Pancreas (tissue), 10 donors: Measurements from ENCODE around the gene CMIP. TPM values are rescaled to one million over a fixed set of nuclear protein-coding genes. Genes with fewer than 3 reads are reported as not detected.

Experiments
- ATAC-seq, 4 donors: fragments of 200-7000 bp; cut with Tn5 transposase; one replicate each; pipeline versions ENCODE4 v1.8.0 to v1.9.1; 2020; ENCODE audit warnings: mild to moderate bottlenecking in 4 of 4, moderate library complexity in 4 of 4
- DNase-seq, 6 donors: peaks; one replicate each; pipeline ENCODE4 v3.0.0-alpha.2; 2020
- FAIRE-seq: peaks from 2 replicates; lab custom pipeline; 2012; peaks lifted over from hg19 to GRCh38; lab: Jason Lieb, UNC
- H3K27ac ChIP-seq, 4 donors: fragments of 200-600 bp; sonication (generic); 1 replicate in 3 of 4; 2 replicates in 1 of 4; pipeline versions ENCODE4 v1.5.0 to v1.8.0; 2020
- H3K27me3 ChIP-seq, 4 donors: fragments of 200-600 bp; one replicate each; pipeline ENCODE4 v1.8.0; 2021
- H3K36me3 ChIP-seq, 3 donors: fragments of 200-600 bp; sonication (generic) in 1 of 3; one replicate each; pipeline versions ENCODE4 v1.5.0 to v1.8.0; 2020 to 2021
- H3K4me1 ChIP-seq, 3 donors: fragments of 200-600 bp; one replicate each; pipeline ENCODE4 v1.8.0; 2021
- H3K4me3 ChIP-seq, 4 donors: fragments of 200-600 bp; sonication (generic) in 2 of 4; one replicate each; pipeline versions ENCODE4 v1.5.0 to v1.8.0; 2020 to 2021
- H3K9me3 ChIP-seq, 4 donors: fragments of 200-600 bp; one replicate each; pipeline ENCODE4 v1.8.0; 2021
- CTCF ChIP-seq, 4 donors: fragments of 200-600 bp; sonication (generic) in 3 of 4; IDR thresholded peaks; one replicate each; pipeline versions ENCODE4 v1.5.0 to v1.8.0; 2021; ENCODE audit warnings: antibody characterized with exemption in 4 of 4
- WGBS, 2 donors: extraction: QIAGEN DNeasy Blood & Tissue Kit; methylation state at CpG; one replicate each; pipeline ENCODE4 v1.1.7; 2013; 5-methylcytosine and 5-hydroxymethylcytosine counted together
- intact Hi-C, 3 donors: fragments of 100-400 bp; cut with DNase I; formaldehyde crosslinking; loops; one replicate each; pipeline versions ENCODE4 v1.11.1 to v1.14.2; 2022
- polyA plus RNA-seq, 2 donors: library from polyadenylated mRNA; stranded (reverse); fragments of 200-250 nt; gene quantifications; one replicate each; pipeline ENCODE4 v1.2.3, GENCODE V29; 2013
- total RNA-seq, 6 donors: library from RNA; stranded (reverse); fragmentation: NEBNext Ultra II Directional in 4 of 6; extraction: Animal tissue kit (Norgen Biotek cat#: 25700) in 4 of 6; gene quantifications; one replicate each; pipeline versions ENCODE4 v1.2.1 to v1.2.4, GENCODE V29; 2021 to 2023
- donor health status: healthy with polysubstance abuse.
- donor health status: DM: no; HTN: no; CAD: no; lungs with moderate emphysema.
- donor health status: DM: no; HTN: no; CAD: no.
- donor health status: control.
- donor health status: control.
- donor health status: Bipolar disorder and iron deficiency.
- donor health status: DM: yes; HTN: yes; CAD: no.
- donor health status: DM: no; HTN: no; CAD: no.
- donor health status: DM: no; HTN: no; CAD: no.
- donor health status: DM: yes; HTN: yes; CAD: no.

Gene CMIP
- total and polyA plus RNA-seq, 8 donors: 9.7 to 37.0 (median 21.5) TPM

DNA sequence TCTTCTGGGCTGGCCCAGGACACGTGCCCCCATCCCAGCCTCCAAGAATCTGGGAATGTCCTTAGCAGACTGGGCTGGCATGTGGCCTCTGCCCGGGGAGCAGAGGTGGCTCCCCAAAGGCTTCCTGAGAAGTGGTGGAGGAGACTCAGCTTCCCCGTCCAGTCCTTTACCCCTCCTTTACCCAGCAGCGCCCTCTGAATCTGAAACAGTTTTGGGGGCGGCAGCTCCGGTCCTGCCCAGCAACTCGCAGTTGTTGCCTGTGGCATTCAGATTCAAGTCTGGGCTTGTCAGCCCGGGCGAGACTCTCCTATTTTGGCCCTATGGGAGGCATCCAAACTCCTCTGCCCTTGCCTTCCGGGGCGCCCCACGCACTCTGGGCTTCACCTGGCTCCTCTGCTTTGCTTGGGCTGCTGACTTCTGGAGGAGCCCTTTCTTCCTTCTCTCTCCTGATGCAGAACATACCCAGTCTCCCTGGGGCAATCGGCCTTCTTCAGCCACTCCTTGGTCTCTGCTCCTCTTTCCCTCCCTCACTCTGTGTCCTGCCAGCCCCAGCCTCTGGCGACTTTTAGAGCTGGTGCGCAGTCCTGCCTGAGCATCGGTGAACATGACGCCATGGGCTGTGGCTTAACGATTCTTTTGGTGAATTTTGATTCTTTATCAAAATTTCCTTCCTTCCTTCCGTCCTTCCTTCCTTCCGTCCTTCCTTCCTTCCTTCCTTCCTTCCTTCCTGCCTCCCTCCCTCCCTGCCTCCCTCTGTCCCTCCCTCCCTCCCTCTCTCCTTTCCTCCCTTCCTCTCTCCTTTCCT lies 55.2 kb downstream of the CMIP start:
- peaks cover 9 to 23% (median 12%) of the 10 kb centered on the region in 3 donors for H3K4me1 ChIP-seq
- no peak overlapping the region for H3K4me3 ChIP-seq
- H3K27me3 ChIP-seq: no peaks in the 10 kb centered on the region
- 85 to 90% methylated on average over 20 of the region's 20 CpGs for WGBS, 2 donors
- intact Hi-C loops: no loop called here
- no peaks in the 10 kb centered on the region for H3K36me3 ChIP-seq
- FAIRE-seq (no peak), ATAC-seq (no peak), DNase-seq (peak in 1 of 6 donors; percentile 32)
- H3K9me3 ChIP-seq: no peaks in the 10 kb centered on the region
- no peak for TF ChIP-seq CTCF (IDR thresholded peaks at IDR 0.05)
- no peak overlapping the region for H3K27ac ChIP-seq

GRCh38 chr16:81500833-81501521 lies 56.4 kb downstream of the CMIP start:
- no peak overlapping the region for H3K27ac ChIP-seq
- ATAC-seq: peak in 1 of 4 donors; percentile 8
- intact Hi-C loops: no loop called here
- H3K27me3 ChIP-seq: no peaks in the 10 kb centered on the region
- 90 to 92% methylated on average over 17 of the region's 17 CpGs for WGBS, 2 donors
- no peak for FAIRE-seq
- H3K9me3 ChIP-seq: no peaks in the 10 kb centered on the region
- peaks cover 0 to 11% (median 9%) of the 10 kb centered on the region in 3 donors for H3K4me1 ChIP-seq
- H3K4me3 ChIP-seq: no peak overlapping the region
- DNase-seq: no peak
- no peak for TF ChIP-seq CTCF (IDR thresholded peaks at IDR 0.05)
- H3K36me3 ChIP-seq: no peaks in the 10 kb centered on the region

DNA sequence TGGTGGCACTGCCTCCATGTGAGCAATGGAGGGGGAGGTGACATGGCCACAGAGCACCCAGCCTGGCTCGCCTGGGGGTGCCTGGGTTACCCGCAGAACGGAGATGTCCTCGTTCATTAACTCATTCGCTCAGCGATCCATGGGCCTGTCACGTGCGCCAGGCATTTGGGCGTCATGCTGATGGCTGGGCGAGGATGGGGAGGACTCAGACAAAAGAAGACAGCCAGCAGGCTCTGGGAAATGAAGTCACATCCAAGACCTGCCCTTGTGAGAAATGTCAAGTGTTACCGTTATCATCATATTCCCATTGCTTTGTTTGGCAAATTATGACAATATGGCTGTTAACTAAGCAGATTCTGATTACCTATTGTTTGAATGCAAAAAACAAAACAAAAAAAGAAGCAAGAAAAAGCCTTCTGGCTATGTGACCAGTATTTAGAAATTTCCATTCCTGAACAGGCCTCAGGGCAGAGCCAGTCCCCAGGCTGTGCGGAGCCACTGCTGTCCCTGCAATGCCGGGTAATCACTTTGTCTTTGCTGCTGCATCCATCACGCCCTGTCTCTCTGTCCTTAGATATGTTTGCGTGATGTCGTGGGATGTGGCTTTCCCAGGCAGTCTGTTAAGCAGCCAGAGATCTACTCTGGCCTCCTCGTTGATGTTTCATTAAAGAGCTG lies 57.9 kb downstream of the CMIP start:
- Histone ChIP-seq H3K27me3 (no peaks in the 10 kb centered on the region), H3K4me3 (no peak overlapping the region), H3K36me3 (no peaks in the 10 kb centered on the region), H3K4me1 (no peaks in the 10 kb centered on the region), H3K27ac (no peak overlapping the region), H3K9me3 (no peaks in the 10 kb centered on the region)
- no peak for TF ChIP-seq CTCF (IDR thresholded peaks at IDR 0.05)
- WGBS, 2 donors: 85 to 89% methylated on average over 17 of the region's 17 CpGs
- intact Hi-C loops: no loop called here
- DNase-seq (no peak), FAIRE-seq (no peak), ATAC-seq (no peak)

- Histone ChIP-seq H3K27ac (no peak overlapping the region), H3K9me3 (no peaks in the 10 kb centered on the region), H3K4me3 (no peak overlapping the region), H3K4me1 (no peaks in the 10 kb centered on the region), H3K27me3 (no peaks in the 10 kb centered on the region), H3K36me3 (no peaks in the 10 kb centered on the region)
- DNase-seq (no peak), FAIRE-seq (no peak), ATAC-seq (peak in 3 of 4 donors; percentile 18 to 35 (median 29))
- intact Hi-C loops: no loop called here
- TF ChIP-seq CTCF (IDR thresholded peaks at IDR 0.05): no peak
- WGBS, 2 donors: 76 to 79% methylated on average over 13 of the region's 13 CpGs
Measured at GRCh38 chr16:81505011-81505661, 60.5 kb downstream of the CMIP start.
